ENCODE results near the gene ESRRA.

The ESRRA gene

DNA sequence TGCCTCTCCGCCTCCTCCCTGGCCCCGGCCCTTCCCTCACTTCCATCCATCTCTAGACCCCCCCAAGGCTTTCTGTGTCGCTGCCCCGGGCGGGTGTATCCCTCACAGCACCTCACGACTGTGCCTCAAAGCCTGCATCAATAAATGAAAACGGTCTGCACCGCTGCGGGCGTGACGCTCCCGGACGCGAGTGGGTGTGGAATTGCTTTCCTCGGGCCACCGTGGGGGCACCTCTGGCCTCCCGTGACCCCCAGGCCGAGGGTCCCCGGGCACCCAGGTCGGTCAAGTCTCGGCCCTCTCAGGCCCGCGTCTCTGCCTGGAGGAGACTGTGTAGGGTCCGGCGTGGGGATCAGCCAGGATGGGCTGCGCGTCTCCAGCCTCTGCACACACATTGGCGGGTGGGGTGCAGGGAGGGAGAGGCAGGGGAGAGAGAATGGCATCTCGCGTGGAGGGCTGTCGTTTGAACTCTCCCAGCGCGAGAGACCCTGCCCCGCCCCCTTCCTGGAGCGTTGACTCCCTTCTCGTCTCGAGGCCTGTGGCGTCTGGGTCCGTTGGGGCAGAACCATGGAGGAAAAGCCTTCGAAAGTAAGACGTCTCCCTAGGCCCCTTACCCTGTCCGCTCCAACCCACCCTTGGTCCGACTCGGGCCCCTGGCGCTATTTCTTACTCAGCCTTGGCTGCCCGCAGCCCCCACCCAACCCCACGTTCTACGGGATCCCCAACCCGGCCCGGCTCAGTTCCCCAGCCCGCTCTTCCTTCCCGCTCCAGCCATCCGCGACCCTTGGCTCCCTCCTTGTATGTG lies 5.3 kb upstream of the ESRRA start, which contains the start of gene CATSPERZ:
Gene CATSPERZ (plus strand): TSS at position 512 of the 802 bp plus-strand sequence. CDS start 53 bp downstream, at position 565.
- H3K27ac Mint-ChIP-seq, result no peak within 1 kb of the TSS
- H3K4me1 Mint-ChIP-seq, result peaks cover 17% of the 10 kb centered on the region
- H3K4me3 Mint-ChIP-seq, result peak within 1 kb of the TSS; percentile 69
- H3K27me3 Mint-ChIP-seq (ENCODE audit: low read depth, poor library complexity), result peaks cover 92% of the 10 kb centered on the region
- DNase-seq, result peak; percentile 43
- H3K9me3 Mint-ChIP-seq, result no peaks in the 10 kb centered on the region
- H3K36me3 Mint-ChIP-seq (ENCODE audit: low read depth), result no peaks in the 10 kb centered on the region
- no peak for TF ChIP-seq CTCF (IDR thresholded peaks at IDR 0.05)

DNA sequence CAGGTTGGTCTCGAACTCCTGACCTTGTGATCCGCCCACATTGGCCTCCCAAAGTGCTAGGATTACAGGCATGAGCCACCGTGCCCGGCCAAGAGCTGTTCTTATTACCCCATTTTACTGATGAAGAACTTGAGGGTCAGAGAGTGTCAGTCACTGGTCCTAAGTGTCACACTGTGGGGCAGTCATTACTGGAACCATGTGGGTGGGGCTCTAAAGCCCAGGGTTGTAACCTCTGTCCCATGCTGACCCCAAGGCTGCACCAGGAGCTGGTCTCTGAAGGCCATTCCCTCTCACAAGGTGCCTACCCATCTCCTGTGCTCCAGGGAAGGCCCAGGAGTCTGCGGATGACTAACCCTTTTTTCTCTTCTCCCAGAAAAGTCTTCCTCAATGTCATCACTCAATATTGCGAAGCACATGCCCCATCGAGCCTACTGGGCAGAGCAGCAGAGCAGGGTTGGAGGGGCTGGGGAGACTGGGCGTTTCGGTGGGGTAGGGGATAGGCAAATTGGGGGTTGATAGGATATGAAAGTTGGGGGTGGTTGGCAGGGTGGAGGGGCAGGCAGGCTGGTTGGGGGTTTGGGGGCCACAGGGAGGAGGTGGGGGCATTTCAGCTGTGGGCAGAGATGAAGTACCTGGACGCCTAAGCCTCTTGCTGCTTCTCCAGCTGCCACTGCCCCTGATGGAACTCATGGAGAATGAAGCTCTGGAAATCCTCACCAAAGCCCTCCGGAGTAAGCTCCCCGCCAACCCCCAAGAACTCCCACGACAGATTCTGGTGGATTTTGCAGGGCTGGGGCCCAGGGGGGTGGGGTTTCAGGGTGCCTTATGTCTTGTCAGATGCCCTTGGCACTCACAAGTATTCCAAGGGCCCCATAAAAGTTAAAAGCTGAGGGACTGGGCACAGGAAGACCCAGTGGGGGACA lies 2.0 kb upstream of the ESRRA start:
- DNase-seq, result no peak
- Mint-ChIP-seq H3K4me1 (peaks cover 31% of the 10 kb centered on the region), H3K9me3 (no peaks in the 10 kb centered on the region)

GRCh38 chr11:64304032-64304315 lies 1.4 kb upstream of the ESRRA start:
- H3K27me3 Mint-ChIP-seq (ENCODE audit: low read depth, poor library complexity), result peaks cover 53% of the 10 kb centered on the region
- peak overlapping the region; percentile 86 for H3K4me3 Mint-ChIP-seq
- peaks cover 31% of the 10 kb centered on the region for H3K4me1 Mint-ChIP-seq
- H3K27ac Mint-ChIP-seq, result no peak overlapping the region
- no peak for TF ChIP-seq CTCF (IDR thresholded peaks at IDR 0.05)
- DNase-seq, result no peak
- no peaks in the 10 kb centered on the region for H3K9me3 Mint-ChIP-seq
- peaks cover 5% of the 10 kb centered on the region for H3K36me3 Mint-ChIP-seq (ENCODE audit: low read depth)

More for the DNA sequence above, 2.0 kb upstream of the ESRRA start:
- peaks cover 59% of the 10 kb centered on the region for H3K27me3 Mint-ChIP-seq (ENCODE audit: low read depth, poor library complexity)
- no peak for TF ChIP-seq CTCF (IDR thresholded peaks at IDR 0.05)
- H3K36me3 Mint-ChIP-seq (ENCODE audit: low read depth), result peaks cover 5% of the 10 kb centered on the region
- H3K4me3 Mint-ChIP-seq, result no peak overlapping the region
- no peak overlapping the region for H3K27ac Mint-ChIP-seq

GRCh38 chr11:64304316-64305072 lies 830 bp upstream of the ESRRA start:
- Mint-ChIP-seq H3K27me3 (ENCODE audit: low read depth, poor library complexity) (peaks cover 48% of the 10 kb centered on the region), H3K27ac (peak overlapping the region; percentile 90), H3K9me3 (no peaks in the 10 kb centered on the region), H3K36me3 (ENCODE audit: low read depth) (peaks cover 5% of the 10 kb centered on the region), H3K4me3 (peak overlapping the region; percentile 86), H3K4me1 (peaks cover 31% of the 10 kb centered on the region)
- peak; percentile 80 for TF ChIP-seq CTCF (IDR thresholded peaks at IDR 0.05)
- peak; percentile 97 for DNase-seq

DNA sequence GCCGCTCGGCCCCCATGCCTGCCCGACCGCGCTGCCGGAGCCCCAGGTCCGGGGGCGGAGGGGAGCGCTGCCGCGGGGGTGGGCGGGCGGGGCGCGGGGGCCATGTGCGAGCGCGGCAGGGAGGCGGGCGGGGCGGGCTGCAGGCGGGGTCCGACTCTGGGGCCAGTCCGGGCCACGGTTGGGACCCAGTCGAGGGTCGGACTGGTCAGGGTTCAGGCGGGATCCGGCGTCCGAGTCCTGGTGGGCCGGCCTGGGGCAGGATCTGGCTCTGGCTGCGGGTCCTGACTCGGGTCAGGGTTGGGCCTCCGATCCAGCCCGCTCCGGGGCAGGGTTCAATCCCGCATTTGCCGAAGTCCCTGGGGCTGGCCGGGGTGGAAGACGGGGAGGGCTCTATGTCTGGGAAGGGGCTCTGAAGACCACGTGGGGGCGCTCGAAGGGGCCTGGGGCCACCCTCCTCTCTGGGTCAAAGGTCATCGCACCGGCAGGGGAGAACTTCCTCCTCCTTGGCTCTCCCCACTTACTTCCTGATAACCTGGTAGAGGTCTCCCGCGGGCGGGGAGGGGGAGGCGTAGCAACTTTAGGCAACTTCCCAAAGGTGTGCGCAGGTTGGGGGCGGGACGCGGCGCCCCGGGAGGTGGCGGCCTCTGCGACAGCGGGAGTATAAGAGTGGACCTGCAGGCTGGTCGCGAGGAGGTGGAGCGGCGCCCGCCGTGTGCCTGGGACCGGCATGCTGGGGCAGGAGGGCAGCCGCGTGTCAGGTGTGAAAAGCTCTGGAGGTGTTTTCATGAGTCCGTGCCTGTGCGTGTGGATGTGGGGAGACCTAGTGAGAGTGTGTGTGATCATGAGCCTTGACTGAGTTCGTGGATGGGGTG lies 603 bp downstream of the ESRRA start:
- Mint-ChIP-seq H3K4me1 (peaks cover 25% of the 10 kb centered on the region), H3K27me3 (ENCODE audit: low read depth, poor library complexity) (peaks cover 34% of the 10 kb centered on the region), H3K27ac (peak overlapping the region; percentile 97), H3K36me3 (ENCODE audit: low read depth) (peaks cover 5% of the 10 kb centered on the region), H3K4me3 (peak overlapping the region; percentile 95), H3K9me3 (no peaks in the 10 kb centered on the region)
- peak; percentile 75 for DNase-seq
- peak; percentile 23 for TF ChIP-seq CTCF (IDR thresholded peaks at IDR 0.05)

Measured in nephron progenitor cell (in vitro differentiated cells).